GM18526 (cell line): Measurements from ENCODE around the gene LPCAT2.

ENCODE experiments used
- POLR2A ChIP-seq: IDR thresholded peaks from 3 replicates; pipeline ENCODE4 v1.6.1; 2011; ENCODE audit not compliant: insufficient read length; ENCODE audit errors: extremely low read depth

The LPCAT2 gene

GRCh38 chr16:55495616-55496289 lies 13.1 kb upstream of the LPCAT2 start:
- no peak for TF ChIP-seq POLR2A

GRCh38 chr16:55496509-55497145 lies 12.2 kb upstream of the LPCAT2 start:
- TF ChIP-seq POLR2A: no peak

GRCh38 chr16:55497558-55497957 lies 11.3 kb upstream of the LPCAT2 start:
- TF ChIP-seq POLR2A: no peak

GRCh38 chr16:55498101-55498500 lies 10.8 kb upstream of the LPCAT2 start:
- TF ChIP-seq POLR2A: no peak

GRCh38 chr16:55499281-55499680 lies 9.6 kb upstream of the LPCAT2 start:
- TF ChIP-seq POLR2A: no peak

- TF ChIP-seq POLR2A: no peak
Observed at GRCh38 chr16:55499951-55500529, 8.8 kb upstream of the LPCAT2 start.

GRCh38 chr16:55500530-55501011 lies 8.3 kb upstream of the LPCAT2 start:
- TF ChIP-seq POLR2A: no peak

GRCh38 chr16:55501549-55502322 lies 7.1 kb upstream of the LPCAT2 start:
- TF ChIP-seq POLR2A: no peak

- no peak for TF ChIP-seq POLR2A
Observed at GRCh38 chr16:55502801-55503366, 6.0 kb upstream of the LPCAT2 start.

- no peak for TF ChIP-seq POLR2A
Observed at GRCh38 chr16:55503726-55504550, 4.9 kb upstream of the LPCAT2 start.

GRCh38 chr16:55505333-55506015 lies 3.4 kb upstream of the LPCAT2 start:
- no peak for TF ChIP-seq POLR2A

- TF ChIP-seq POLR2A: no peak
Observed at GRCh38 chr16:55506083-55506482, 2.8 kb upstream of the LPCAT2 start.

- no peak for TF ChIP-seq POLR2A
Observed at GRCh38 chr16:55506708-55507107, 2.2 kb upstream of the LPCAT2 start.
